ENCODE results near the gene TLR10. TPM values are rescaled to one million over a fixed set of nuclear protein-coding genes. Genes with fewer than 3 reads are reported as not detected.
"Not testable (repeated sequence)": the region's sequence is repeated elsewhere in the genome, so short reads cannot be mapped to it uniquely, and the experiment has no call there.

TLR10 gene
- total and polyA plus RNA-seq, 2 of the 13 experiments (the other 11 are each of a cell fraction or from before 2014, with no cell fraction given), result not detected

- CTCF ChIA-PET (ENCODE audit: low intra/inter-chr PET ratio, low total read pairs); ATAC-seq; H3K4me2 ChIP-seq (ENCODE audit: low read depth, low read length); H3K79me2 ChIP-seq (ENCODE audit: insufficient read depth, low read length); BruUV-seq (replicated peaks); H2AFZ ChIP-seq (ENCODE audit: low read length); H3K4me3 ChIP-seq (replicated peaks in 1 of 3; ENCODE audit: insufficient read depth in 1 of 3, low read depth in 2 of 3, low read length in 3 of 3); H4K20me1 ChIP-seq (ENCODE audit: insufficient read depth, low read length); FAIRE-seq; H3K9ac ChIP-seq (ENCODE audit: insufficient read depth, low read depth, low read length); intact Hi-C loops (cut with micrococcal nuclease; ENCODE audit: unreplicated experiment); H3K27ac ChIP-seq (ENCODE audit: extremely low read length, insufficient read depth, low read length); H3K4me1 ChIP-seq (ENCODE audit: insufficient read depth, low read length); POLR2A ChIA-PET; DNase-seq (ENCODE audit: low spot score); H3K9me3 ChIP-seq (ENCODE audit: low read length); H3K36me3 ChIP-seq (replicated peaks in 1 of 2; ENCODE audit: control insufficient read depth in 1 of 2, insufficient read depth in 2 of 2, low read length in 2 of 2): not testable (repeated sequence)
- WGBS (ENCODE audit: low lambda C conversion rate), result 0% methylated on average over 2 of the region's 2 CpGs
- in situ Hi-C loops (cut with HindIII; ENCODE audit: extremely low pct_ligation_motif_present, low pct_unique_long_range_greater_than_20kb), result loop anchor here (25.0 kb wide), 1 partner anchor 367 kb away; no protein-coding TSS in a partner anchor
- peaks cover 0 to 14% of the 10 kb centered on the region in 2 experiments; a peak in 2 of 5 replicates for H3K27me3 ChIP-seq (ENCODE audit: control insufficient read depth in 1 of 2, insufficient read depth in 2 of 2, low read length in 2 of 2)
Measured at GRCh38 chr4:38770281-38770680, 12.5 kb downstream of the TLR10 start.

- in situ Hi-C loops (cut with HindIII; ENCODE audit: extremely low pct_ligation_motif_present, low pct_unique_long_range_greater_than_20kb) (loop anchor here (25.0 kb wide), 1 partner anchor 367 kb away; no protein-coding TSS in a partner anchor), intact Hi-C loops (cut with micrococcal nuclease; ENCODE audit: unreplicated experiment) (no loop called here)
- 21% methylated on average over 2 of the region's 2 CpGs for WGBS (ENCODE audit: low lambda C conversion rate)
- POLR2A ChIA-PET, result no interaction called here
- no peak for DNase-seq (ENCODE audit: low spot score)
- H2AFZ ChIP-seq (ENCODE audit: low read length), result no peak overlapping the region
- BruUV-seq (replicated peaks), result no TSS peak
- H3K9me3 ChIP-seq (ENCODE audit: low read length), result no peaks in the 10 kb centered on the region
- no peak overlapping the region for H3K4me2 ChIP-seq (ENCODE audit: low read depth, low read length)
- H3K27me3 ChIP-seq (ENCODE audit: control insufficient read depth in 1 of 2, insufficient read depth in 2 of 2, low read length in 2 of 2), result peaks cover 0 to 17% of the 10 kb centered on the region in 2 experiments; a peak in 2 of 5 replicates
- no peak overlapping the region for H3K4me3 ChIP-seq (replicated peaks in 1 of 3; ENCODE audit: insufficient read depth in 1 of 3, low read depth in 2 of 3, low read length in 3 of 3)
- H3K27ac ChIP-seq (ENCODE audit: extremely low read length, insufficient read depth, low read length), result no peak overlapping the region
- H3K36me3 ChIP-seq (replicated peaks in 1 of 2; ENCODE audit: control insufficient read depth in 1 of 2, insufficient read depth in 2 of 2, low read length in 2 of 2), result no peaks in the 10 kb centered on the region
- ATAC-seq, result no peak
- H3K9ac ChIP-seq (ENCODE audit: insufficient read depth, low read depth, low read length), result no peak overlapping the region
- no peaks in the 10 kb centered on the region for H3K4me1 ChIP-seq (ENCODE audit: insufficient read depth, low read length)
- no peaks in the 10 kb centered on the region for H3K79me2 ChIP-seq (ENCODE audit: insufficient read depth, low read length)
- FAIRE-seq, result no peak
- CTCF ChIA-PET (ENCODE audit: low intra/inter-chr PET ratio, low total read pairs), result no interaction called here
- H4K20me1 ChIP-seq (ENCODE audit: insufficient read depth, low read length), result no peaks in the 10 kb centered on the region
- TF ChIP-seq CEBPB (IDR thresholded peaks at IDR 0.05; ENCODE audit: borderline replicate concordance, low read depth, low read length) (no peak), CENPX (CRISPR knock-in tag; IDR thresholded peaks at IDR 0.05) (no peak), GMEB2 (CRISPR knock-in tag; IDR thresholded peaks at IDR 0.05; ENCODE audit: low read depth) (no peak), SKI (IDR thresholded peaks at IDR 0.05; ENCODE audit: partially characterized antibody) (no peak), ZNF784 (CRISPR knock-in tag; IDR thresholded peaks at IDR 0.05; ENCODE audit: borderline replicate concordance) (no peak), RARG (CRISPR knock-in tag; IDR thresholded peaks at IDR 0.05; ENCODE audit: low read depth) (no peak), ZNF639 (CRISPR knock-in tag; conservative IDR thresholded peaks at IDR 0.05) (no peak), RAD51 (IDR thresholded peaks at IDR 0.05; ENCODE audit: borderline replicate concordance) (no peak), KDM1A (CRISPR knock-in tag; IDR thresholded peaks at IDR 0.05) (no peak), PCBP2 (optimal IDR thresholded peaks at IDR 0.05; ENCODE audit: low read depth, low read length, poor library complexity, severe bottlenecking) (no peak), E2F2 (CRISPR knock-in tag; IDR thresholded peaks at IDR 0.05; ENCODE audit: borderline replicate concordance) (no peak), SNAI1 (CRISPR knock-in tag; IDR thresholded peaks at IDR 0.05; ENCODE audit: borderline replicate concordance) (no peak)
Measured at GRCh38 chr4:38769857-38770256, 12.9 kb downstream of the TLR10 start.
